ENCODE measurements around the gene RALGAPB.

Gene RALGAPB

GRCh38 chr20:38608188-38608587, 135.5 kb downstream of the RALGAPB start:
- Histone ChIP-seq H3K4me2 (ENCODE audit: insufficient read depth, low read length) (no peak overlapping the region), H3K9ac (ENCODE audit: low read depth, low read length) (no peak overlapping the region), H3K27ac (ENCODE audit: low read length) (no peak overlapping the region), H3K27me3 (ENCODE audit: insufficient read depth, low read length, poor library complexity) (peaks cover 5% of the 10 kb centered on the region), H4K20me1 (ENCODE audit: insufficient read depth, low read length) (no peaks in the 10 kb centered on the region), H3K4me3 (ENCODE audit: low read depth in 1 of 2, low read length in 2 of 2) (no peak overlapping the region), H3K36me3 (ENCODE audit: insufficient read depth, low read length) (no peaks in the 10 kb centered on the region), H3K9me3 (ENCODE audit: insufficient read depth, low read length, severe bottlenecking) (no peaks in the 10 kb centered on the region), H2AFZ (ENCODE audit: low read depth, low read length) (no peak overlapping the region), H3K79me2 (ENCODE audit: insufficient read depth, low read length) (no peaks in the 10 kb centered on the region), H3K4me1 (ENCODE audit: insufficient read depth, low read length) (no peaks in the 10 kb centered on the region)
- TF ChIP-seq, protein P1, sequence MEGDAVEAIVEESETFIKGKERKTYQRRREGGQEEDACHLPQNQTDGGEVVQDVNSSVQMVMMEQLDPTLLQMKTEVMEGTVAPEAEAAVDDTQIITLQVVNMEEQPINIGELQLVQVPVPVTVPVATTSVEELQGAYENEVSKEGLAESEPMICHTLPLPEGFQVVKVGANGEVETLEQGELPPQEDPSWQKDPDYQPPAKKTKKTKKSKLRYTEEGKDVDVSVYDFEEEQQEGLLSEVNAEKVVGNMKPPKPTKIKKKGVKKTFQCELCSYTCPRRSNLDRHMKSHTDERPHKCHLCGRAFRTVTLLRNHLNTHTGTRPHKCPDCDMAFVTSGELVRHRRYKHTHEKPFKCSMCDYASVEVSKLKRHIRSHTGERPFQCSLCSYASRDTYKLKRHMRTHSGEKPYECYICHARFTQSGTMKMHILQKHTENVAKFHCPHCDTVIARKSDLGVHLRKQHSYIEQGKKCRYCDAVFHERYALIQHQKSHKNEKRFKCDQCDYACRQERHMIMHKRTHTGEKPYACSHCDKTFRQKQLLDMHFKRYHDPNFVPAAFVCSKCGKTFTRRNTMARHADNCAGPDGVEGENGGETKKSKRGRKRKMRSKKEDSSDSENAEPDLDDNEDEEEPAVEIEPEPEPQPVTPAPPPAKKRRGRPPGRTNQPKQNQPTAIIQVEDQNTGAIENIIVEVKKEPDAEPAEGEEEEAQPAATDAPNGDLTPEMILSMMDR (IDR thresholded peaks at IDR 0.05; ENCODE audit: borderline replicate concordance, extremely low read depth, low read length, poor library complexity, severe bottlenecking) = no peak
- no peak for TF ChIP-seq EZH2 (IDR thresholded peaks at IDR 0.05; ENCODE audit: borderline replicate concordance, low read depth, low read length, severe bottlenecking)
- ATAC-seq (ENCODE audit: insufficient read depth, low read depth) (no peak), DNase-seq (no peak)

- no peaks in the 10 kb centered on the region for H3K4me1 ChIP-seq (ENCODE audit: insufficient read depth, low read length)
- TF ChIP-seq, protein P1 (IDR thresholded peaks at IDR 0.05; ENCODE audit: borderline replicate concordance, extremely low read depth, low read length, poor library complexity, severe bottlenecking) = no peak
- no peak for TF ChIP-seq EZH2 (IDR thresholded peaks at IDR 0.05; ENCODE audit: borderline replicate concordance, low read depth, low read length, severe bottlenecking)
- H4K20me1 ChIP-seq (ENCODE audit: insufficient read depth, low read length) = no peaks in the 10 kb centered on the region
- no peaks in the 10 kb centered on the region for H3K36me3 ChIP-seq (ENCODE audit: insufficient read depth, low read length)
- DNase-seq (no peak), ATAC-seq (ENCODE audit: insufficient read depth, low read depth) (no peak)
- no peaks in the 10 kb centered on the region for H3K79me2 ChIP-seq (ENCODE audit: insufficient read depth, low read length)
- H3K27ac ChIP-seq (ENCODE audit: low read length) = no peak overlapping the region
- no peak overlapping the region for H3K9ac ChIP-seq (ENCODE audit: low read depth, low read length)
- H3K4me3 ChIP-seq (ENCODE audit: low read depth in 1 of 2, low read length in 2 of 2) = no peak overlapping the region
- no peak overlapping the region for H3K4me2 ChIP-seq (ENCODE audit: insufficient read depth, low read length)
- no peaks in the 10 kb centered on the region for H3K9me3 ChIP-seq (ENCODE audit: insufficient read depth, low read length, severe bottlenecking)
- peaks cover 6% of the 10 kb centered on the region for H3K27me3 ChIP-seq (ENCODE audit: insufficient read depth, low read length, poor library complexity)
- H2AFZ ChIP-seq (ENCODE audit: low read depth, low read length) = no peak overlapping the region
These were observed 137.2 kb downstream of the RALGAPB start for GRCh38 chr20:38609815-38610214.

DNA sequence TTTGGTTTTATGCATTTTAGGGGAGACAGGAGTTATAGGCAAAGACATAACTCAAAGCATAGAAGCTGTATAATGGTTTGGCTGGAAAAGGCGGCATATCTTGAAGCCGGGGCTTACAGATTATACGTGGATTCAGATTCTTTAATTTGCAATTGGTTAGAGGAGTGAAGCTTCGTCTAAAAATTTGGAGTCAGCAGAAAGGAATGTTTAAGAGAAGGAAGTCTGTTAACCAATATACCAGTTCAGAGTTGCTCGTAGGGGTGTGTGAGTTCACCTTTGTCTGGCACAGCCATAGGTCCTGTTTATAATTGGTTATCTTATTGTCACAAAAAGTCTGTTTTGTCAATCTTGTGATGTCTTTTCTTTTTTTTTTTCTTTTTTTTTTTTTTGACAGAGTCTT, 137.9 kb downstream of the RALGAPB start:
- no peak for ATAC-seq (ENCODE audit: insufficient read depth, low read depth)
- no peak overlapping the region for H2AFZ ChIP-seq (ENCODE audit: low read depth, low read length)
- DNase-seq = no peak

More for the DNA sequence above, 137.9 kb downstream of the RALGAPB start:
- Histone ChIP-seq H4K20me1 (ENCODE audit: insufficient read depth, low read length) (no peaks in the 10 kb centered on the region), H3K4me2 (ENCODE audit: insufficient read depth, low read length) (no peak overlapping the region), H3K4me1 (ENCODE audit: insufficient read depth, low read length) (no peaks in the 10 kb centered on the region), H3K9ac (ENCODE audit: low read depth, low read length) (no peak overlapping the region), H3K79me2 (ENCODE audit: insufficient read depth, low read length) (no peaks in the 10 kb centered on the region), H3K4me3 (ENCODE audit: low read depth in 1 of 2, low read length in 2 of 2) (no peak overlapping the region), H3K9me3 (ENCODE audit: insufficient read depth, low read length, severe bottlenecking) (no peaks in the 10 kb centered on the region), H3K36me3 (ENCODE audit: insufficient read depth, low read length) (no peaks in the 10 kb centered on the region), H3K27ac (ENCODE audit: low read length) (no peak overlapping the region), H3K27me3 (ENCODE audit: insufficient read depth, low read length, poor library complexity) (peaks cover 3% of the 10 kb centered on the region)
- TF ChIP-seq EZH2 (IDR thresholded peaks at IDR 0.05; ENCODE audit: borderline replicate concordance, low read depth, low read length, severe bottlenecking) = no peak
- TF ChIP-seq, protein P1 (IDR thresholded peaks at IDR 0.05; ENCODE audit: borderline replicate concordance, extremely low read depth, low read length, poor library complexity, severe bottlenecking) = no peak

All from DND-41 (cell line).